ENCODE data around the gene SPDYC. TPM values are rescaled to one million over a fixed set of nuclear protein-coding genes. Genes with fewer than 3 reads are reported as not detected.
A peak's percentile ranks its signal among the peaks of the same experiment; 100 is the strongest.

Gene SPDYC
- total and polyA plus RNA-seq, 2 experiments from 2014 or later = 0.27 TPM; not detected in 1

- H3K4me3 ChIP-seq = no peak overlapping the region
- H3K27ac Mint-ChIP-seq = no peak overlapping the region
- peaks cover 10% of the 10 kb centered on the region for H3K4me1 ChIP-seq (ENCODE audit: insufficient read depth)
- H3K4me2 ChIP-seq = no peak overlapping the region
- H3K9me2 ChIP-seq (ENCODE audit: insufficient read depth) = no peaks in the 10 kb centered on the region
- H4K20me1 ChIP-seq (replicated peaks; ENCODE audit: insufficient read depth) = no peaks in the 10 kb centered on the region
- H3F3A ChIP-seq (replicated peaks; ENCODE audit: low read depth) = peaks cover 3% of the 10 kb centered on the region; the same call in 1 of the 2 replicates
- H2AFZ ChIP-seq = no peak overlapping the region
- peaks cover 23% of the 10 kb centered on the region for H3K36me3 Mint-ChIP-seq (ENCODE audit: low read depth)
- H3K9me3 Mint-ChIP-seq = no peaks in the 10 kb centered on the region
- H3K79me2 ChIP-seq (replicated peaks; ENCODE audit: insufficient read depth) = no peaks in the 10 kb centered on the region
- peaks cover 3% of the 10 kb centered on the region for H3K27me3 Mint-ChIP-seq (ENCODE audit: insufficient read depth, low read depth, poor library complexity)
- ATAC-seq = no peak
- H3K4me3 Mint-ChIP-seq = no peak overlapping the region
- no peak for DNase-seq (ENCODE audit: low spot score)
- H3K4me1 Mint-ChIP-seq = peaks cover 34% of the 10 kb centered on the region
- no peak overlapping the region for H3K27ac ChIP-seq (ENCODE audit: low read depth)
- H3K27me3 ChIP-seq (ENCODE audit: insufficient read depth) = no peaks in the 10 kb centered on the region
- H3K36me3 ChIP-seq (ENCODE audit: insufficient read depth) = no peaks in the 10 kb centered on the region
- TF ChIP-seq POLR2AphosphoS5 (IDR thresholded peaks at IDR 0.05; ENCODE audit: low read depth) = no peak
- no peak for TF ChIP-seq CTCF (conservative IDR thresholded peaks at IDR 0.05; ENCODE audit: low read depth in 2 of 2)
- TF ChIP-seq, protein P1, sequence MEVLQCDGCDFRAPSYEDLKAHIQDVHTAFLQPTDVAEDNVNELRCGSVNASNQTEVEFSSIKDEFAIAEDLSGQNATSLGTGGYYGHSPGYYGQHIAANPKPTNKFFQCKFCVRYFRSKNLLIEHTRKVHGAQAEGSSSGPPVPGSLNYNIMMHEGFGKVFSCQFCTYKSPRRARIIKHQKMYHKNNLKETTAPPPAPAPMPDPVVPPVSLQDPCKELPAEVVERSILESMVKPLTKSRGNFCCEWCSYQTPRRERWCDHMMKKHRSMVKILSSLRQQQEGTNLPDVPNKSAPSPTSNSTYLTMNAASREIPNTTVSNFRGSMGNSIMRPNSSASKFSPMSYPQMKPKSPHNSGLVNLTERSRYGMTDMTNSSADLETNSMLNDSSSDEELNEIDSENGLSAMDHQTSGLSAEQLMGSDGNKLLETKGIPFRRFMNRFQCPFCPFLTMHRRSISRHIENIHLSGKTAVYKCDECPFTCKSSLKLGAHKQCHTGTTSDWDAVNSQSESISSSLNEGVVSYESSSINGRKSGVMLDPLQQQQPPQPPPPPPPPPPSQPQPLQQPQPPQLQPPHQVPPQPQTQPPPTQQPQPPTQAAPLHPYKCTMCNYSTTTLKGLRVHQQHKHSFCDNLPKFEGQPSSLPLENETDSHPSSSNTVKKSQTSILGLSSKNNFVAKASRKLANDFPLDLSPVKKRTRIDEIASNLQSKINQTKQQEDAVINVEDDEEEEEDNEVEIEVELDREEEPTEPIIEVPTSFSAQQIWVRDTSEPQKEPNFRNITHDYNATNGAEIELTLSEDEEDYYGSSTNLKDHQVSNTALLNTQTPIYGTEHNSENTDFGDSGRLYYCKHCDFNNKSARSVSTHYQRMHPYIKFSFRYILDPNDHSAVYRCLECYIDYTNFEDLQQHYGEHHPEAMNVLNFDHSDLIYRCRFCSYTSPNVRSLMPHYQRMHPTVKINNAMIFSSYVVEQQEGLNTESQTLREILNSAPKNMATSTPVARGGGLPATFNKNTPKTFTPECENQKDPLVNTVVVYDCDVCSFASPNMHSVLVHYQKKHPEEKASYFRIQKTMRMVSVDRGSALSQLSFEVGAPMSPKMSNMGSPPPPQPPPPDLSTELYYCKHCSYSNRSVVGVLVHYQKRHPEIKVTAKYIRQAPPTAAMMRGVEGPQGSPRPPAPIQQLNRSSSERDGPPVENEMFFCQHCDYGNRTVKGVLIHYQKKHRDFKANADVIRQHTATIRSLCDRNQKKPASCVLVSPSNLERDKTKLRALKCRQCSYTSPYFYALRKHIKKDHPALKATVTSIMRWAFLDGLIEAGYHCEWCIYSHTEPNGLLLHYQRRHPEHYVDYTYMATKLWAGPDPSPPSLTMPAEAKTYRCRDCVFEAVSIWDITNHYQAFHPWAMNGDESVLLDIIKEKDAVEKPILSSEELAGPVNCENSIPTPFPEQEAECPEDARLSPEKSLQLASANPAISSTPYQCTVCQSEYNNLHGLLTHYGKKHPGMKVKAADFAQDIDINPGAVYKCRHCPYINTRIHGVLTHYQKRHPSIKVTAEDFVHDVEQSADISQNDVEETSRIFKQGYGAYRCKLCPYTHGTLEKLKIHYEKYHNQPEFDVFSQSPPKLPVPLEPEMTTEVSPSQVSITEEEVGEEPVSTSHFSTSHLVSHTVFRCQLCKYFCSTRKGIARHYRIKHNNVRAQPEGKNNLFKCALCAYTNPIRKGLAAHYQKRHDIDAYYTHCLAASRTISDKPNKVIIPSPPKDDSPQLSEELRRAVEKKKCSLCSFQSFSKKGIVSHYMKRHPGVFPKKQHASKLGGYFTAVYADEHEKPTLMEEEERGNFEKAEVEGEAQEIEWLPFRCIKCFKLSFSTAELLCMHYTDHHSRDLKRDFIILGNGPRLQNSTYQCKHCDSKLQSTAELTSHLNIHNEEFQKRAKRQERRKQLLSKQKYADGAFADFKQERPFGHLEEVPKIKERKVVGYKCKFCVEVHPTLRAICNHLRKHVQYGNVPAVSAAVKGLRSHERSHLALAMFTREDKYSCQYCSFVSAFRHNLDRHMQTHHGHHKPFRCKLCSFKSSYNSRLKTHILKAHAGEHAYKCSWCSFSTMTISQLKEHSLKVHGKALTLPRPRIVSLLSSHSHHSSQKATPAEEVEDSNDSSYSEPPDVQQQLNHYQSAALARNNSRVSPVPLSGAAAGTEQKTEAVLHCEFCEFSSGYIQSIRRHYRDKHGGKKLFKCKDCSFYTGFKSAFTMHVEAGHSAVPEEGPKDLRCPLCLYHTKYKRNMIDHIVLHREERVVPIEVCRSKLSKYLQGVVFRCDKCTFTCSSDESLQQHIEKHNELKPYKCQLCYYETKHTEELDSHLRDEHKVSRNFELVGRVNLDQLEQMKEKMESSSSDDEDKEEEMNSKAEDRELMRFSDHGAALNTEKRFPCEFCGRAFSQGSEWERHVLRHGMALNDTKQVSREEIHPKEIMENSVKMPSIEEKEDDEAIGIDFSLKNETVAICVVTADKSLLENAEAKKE (CRISPR knock-in tag; IDR thresholded peaks at IDR 0.05) = no peak
- TF ChIP-seq, protein P2, sequence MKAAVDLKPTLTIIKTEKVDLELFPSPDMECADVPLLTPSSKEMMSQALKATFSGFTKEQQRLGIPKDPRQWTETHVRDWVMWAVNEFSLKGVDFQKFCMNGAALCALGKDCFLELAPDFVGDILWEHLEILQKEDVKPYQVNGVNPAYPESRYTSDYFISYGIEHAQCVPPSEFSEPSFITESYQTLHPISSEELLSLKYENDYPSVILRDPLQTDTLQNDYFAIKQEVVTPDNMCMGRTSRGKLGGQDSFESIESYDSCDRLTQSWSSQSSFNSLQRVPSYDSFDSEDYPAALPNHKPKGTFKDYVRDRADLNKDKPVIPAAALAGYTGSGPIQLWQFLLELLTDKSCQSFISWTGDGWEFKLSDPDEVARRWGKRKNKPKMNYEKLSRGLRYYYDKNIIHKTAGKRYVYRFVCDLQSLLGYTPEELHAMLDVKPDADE (IDR thresholded peaks at IDR 0.05) = no peak
- no peak for TF ChIP-seq EZH2 (IDR thresholded peaks at IDR 0.05; ENCODE audit: low read depth, unreplicated experiment)
- no peak for TF ChIP-seq ZNF331 (CRISPR knock-in tag; IDR thresholded peaks at IDR 0.05; ENCODE audit: low read depth)
- no peak for TF ChIP-seq CREB1 (CRISPR knock-in tag; IDR thresholded peaks at IDR 0.05; ENCODE audit: low read depth)
These were observed 51.0 kb downstream of the SPDYC start for GRCh38 chr11:65221026-65221425.

Small RNA genes lying within 50 kb of the gene (microRNA-seq; reads per million reads assigned to microRNA genes)
- not detected for gene MIR6751

Small RNA genes lying within 50 kb of the gene (small RNA-seq; reads per million reads assigned to genes)
- gene HIGD1AP10 (ENCODE audit: low replicate concordance) = not detected
- gene PDCL2P2 (ENCODE audit: low replicate concordance) = not detected
- 24.0 reads per million, percentile 98 among the genes with 10 or more reads in this experiment for gene RNU2-23P (ENCODE audit: low replicate concordance)

Other genes starting within 250 kb of the SPDYC start
- gene PPP2R5B, start 245.5 kb upstream of the SPDYC start, total RNA-seq (2014; rRNA removed; shearing (Covaris generic)) = 3.3 and 5.8 TPM in 2 replicates
- 2.6 and 2.8 TPM in 2 replicates for gene PPP2R5B, start 245.5 kb upstream of the SPDYC start, polyA plus RNA-seq (2016; fragmentation: Nextera tagmentation; extraction: Ambion mirVana)
- gene GPHA2, start 234.3 kb upstream of the SPDYC start, total RNA-seq (2014; rRNA removed; shearing (Covaris generic)) = 0.83 TPM in 1 of 2 replicates, not detected in the other
- 1.8 and 3.6 TPM in 2 replicates for gene GPHA2, start 234.3 kb upstream of the SPDYC start, polyA plus RNA-seq (2016; fragmentation: Nextera tagmentation; extraction: Ambion mirVana)
- not detected in 2 replicates for gene MAJIN, start 198.1 kb upstream of the SPDYC start, total RNA-seq (2014; rRNA removed; shearing (Covaris generic))
- not detected in 2 replicates for gene MAJIN, start 198.1 kb upstream of the SPDYC start, polyA plus RNA-seq (2016; fragmentation: Nextera tagmentation; extraction: Ambion mirVana)
- gene BATF2, start 173.3 kb upstream of the SPDYC start, total RNA-seq (2014; rRNA removed; shearing (Covaris generic)) = 0.58 and 1.6 TPM in 2 replicates
- 0.53 and 1.2 TPM in 2 replicates for gene BATF2, start 173.3 kb upstream of the SPDYC start, polyA plus RNA-seq (2016; fragmentation: Nextera tagmentation; extraction: Ambion mirVana)
- gene ARL2, start 156.1 kb upstream of the SPDYC start, total RNA-seq (2014; rRNA removed; shearing (Covaris generic)) = 170 and 193 TPM in 2 replicates
- gene ARL2, start 156.1 kb upstream of the SPDYC start, polyA plus RNA-seq (2016; fragmentation: Nextera tagmentation; extraction: Ambion mirVana) = 216 and 236 TPM in 2 replicates
- gene SNX15, start 142.8 kb upstream of the SPDYC start, total RNA-seq (2014; rRNA removed; shearing (Covaris generic)) = 15.6 and 21.4 TPM in 2 replicates
- 13.0 and 13.6 TPM in 2 replicates for gene SNX15, start 142.8 kb upstream of the SPDYC start, polyA plus RNA-seq (2016; fragmentation: Nextera tagmentation; extraction: Ambion mirVana)
- gene SAC3D1, start 129.0 kb upstream of the SPDYC start, total RNA-seq (2014; rRNA removed; shearing (Covaris generic)) = 30.3 and 31.1 TPM in 2 replicates
- gene SAC3D1, start 129.0 kb upstream of the SPDYC start, polyA plus RNA-seq (2016; fragmentation: Nextera tagmentation; extraction: Ambion mirVana) = 21.6 and 21.8 TPM in 2 replicates
- 11.0 and 13.7 TPM in 2 replicates for gene NAALADL1, start 111.7 kb upstream of the SPDYC start, total RNA-seq (2014; rRNA removed; shearing (Covaris generic))
- gene NAALADL1, start 111.7 kb upstream of the SPDYC start, polyA plus RNA-seq (2016; fragmentation: Nextera tagmentation; extraction: Ambion mirVana) = 8.0 and 11.1 TPM in 2 replicates
- gene CDCA5, start 86.2 kb upstream of the SPDYC start, total RNA-seq (2014; rRNA removed; shearing (Covaris generic)) = 63.3 and 70.9 TPM in 2 replicates
- gene CDCA5, start 86.2 kb upstream of the SPDYC start, polyA plus RNA-seq (2016; fragmentation: Nextera tagmentation; extraction: Ambion mirVana) = 53.3 and 64.9 TPM in 2 replicates
- gene ZFPL1, start 86.0 kb upstream of the SPDYC start, total RNA-seq (2014; rRNA removed; shearing (Covaris generic)) = 16.7 and 26.8 TPM in 2 replicates
- 23.5 and 26.3 TPM in 2 replicates for gene ZFPL1, start 86.0 kb upstream of the SPDYC start, polyA plus RNA-seq (2016; fragmentation: Nextera tagmentation; extraction: Ambion mirVana)
- gene VPS51, start 74.0 kb upstream of the SPDYC start, total RNA-seq (2014; rRNA removed; shearing (Covaris generic)) = 435 and 450 TPM in 2 replicates
- 42.2 and 45.3 TPM in 2 replicates for gene VPS51, start 74.0 kb upstream of the SPDYC start, polyA plus RNA-seq (2016; fragmentation: Nextera tagmentation; extraction: Ambion mirVana)
- gene TM7SF2, start 58.4 kb upstream of the SPDYC start, total RNA-seq (2014; rRNA removed; shearing (Covaris generic)) = 70.2 and 82.3 TPM in 2 replicates
- gene TM7SF2, start 58.4 kb upstream of the SPDYC start, polyA plus RNA-seq (2016; fragmentation: Nextera tagmentation; extraction: Ambion mirVana) = 43.5 and 48.7 TPM in 2 replicates
- 17.4 and 18.1 TPM in 2 replicates for gene ZNHIT2, start 52.5 kb upstream of the SPDYC start, total RNA-seq (2014; rRNA removed; shearing (Covaris generic))
- 17.7 and 18.3 TPM in 2 replicates for gene ZNHIT2, start 52.5 kb upstream of the SPDYC start, polyA plus RNA-seq (2016; fragmentation: Nextera tagmentation; extraction: Ambion mirVana)
- gene FAU, start 48.1 kb upstream of the SPDYC start, total RNA-seq (2014; rRNA removed; shearing (Covaris generic)) = 262 and 329 TPM in 2 replicates
- 1,177 and 1,316 TPM in 2 replicates for gene FAU, start 48.1 kb upstream of the SPDYC start, polyA plus RNA-seq (2016; fragmentation: Nextera tagmentation; extraction: Ambion mirVana)
- gene MRPL49, start 47.9 kb upstream of the SPDYC start, total RNA-seq (2014; rRNA removed; shearing (Covaris generic)) = 61.9 and 64.9 TPM in 2 replicates
- 27.7 and 28.4 TPM in 2 replicates for gene MRPL49, start 47.9 kb upstream of the SPDYC start, polyA plus RNA-seq (2016; fragmentation: Nextera tagmentation; extraction: Ambion mirVana)
- 28.3 and 28.7 TPM in 2 replicates for gene SYVN1, start 35.7 kb upstream of the SPDYC start, total RNA-seq (2014; rRNA removed; shearing (Covaris generic))
- 13.8 and 14.0 TPM in 2 replicates for gene SYVN1, start 35.7 kb upstream of the SPDYC start, polyA plus RNA-seq (2016; fragmentation: Nextera tagmentation; extraction: Ambion mirVana)
- gene CAPN1, start 11.7 kb downstream of the SPDYC start, total RNA-seq (2014; rRNA removed; shearing (Covaris generic)) = 271 and 277 TPM in 2 replicates
- gene CAPN1, start 11.7 kb downstream of the SPDYC start, polyA plus RNA-seq (2016; fragmentation: Nextera tagmentation; extraction: Ambion mirVana) = 63.0 and 67.3 TPM in 2 replicates
- 25.9 and 30.4 TPM in 2 replicates for gene POLA2, start 91.7 kb downstream of the SPDYC start, total RNA-seq (2014; rRNA removed; shearing (Covaris generic))
- gene POLA2, start 91.7 kb downstream of the SPDYC start, polyA plus RNA-seq (2016; fragmentation: Nextera tagmentation; extraction: Ambion mirVana) = 17.4 and 22.5 TPM in 2 replicates
- gene CDC42EP2, start 144.6 kb downstream of the SPDYC start, total RNA-seq (2014; rRNA removed; shearing (Covaris generic)) = 17.7 and 19.0 TPM in 2 replicates
- gene CDC42EP2, start 144.6 kb downstream of the SPDYC start, polyA plus RNA-seq (2016; fragmentation: Nextera tagmentation; extraction: Ambion mirVana) = 16.1 and 18.2 TPM in 2 replicates
- gene DPF2, start 163.6 kb downstream of the SPDYC start, total RNA-seq (2014; rRNA removed; shearing (Covaris generic)) = 54.1 and 59.0 TPM in 2 replicates
- 64.3 and 66.4 TPM in 2 replicates for gene DPF2, start 163.6 kb downstream of the SPDYC start, polyA plus RNA-seq (2016; fragmentation: Nextera tagmentation; extraction: Ambion mirVana)
- 3.0 and 3.5 TPM in 2 replicates for gene TIGD3, start 184.5 kb downstream of the SPDYC start, total RNA-seq (2014; rRNA removed; shearing (Covaris generic))
- gene TIGD3, start 184.5 kb downstream of the SPDYC start, polyA plus RNA-seq (2016; fragmentation: Nextera tagmentation; extraction: Ambion mirVana) = 1.2 and 1.5 TPM in 2 replicates
- 0.10 and 0.35 TPM in 2 replicates for gene SLC25A45, start 212.4 kb downstream of the SPDYC start, total RNA-seq (2014; rRNA removed; shearing (Covaris generic))
- 0.74 and 0.89 TPM in 2 replicates for gene SLC25A45, start 212.4 kb downstream of the SPDYC start, polyA plus RNA-seq (2016; fragmentation: Nextera tagmentation; extraction: Ambion mirVana)
- 35.4 and 41.4 TPM in 2 replicates for gene FRMD8, start 216.4 kb downstream of the SPDYC start, total RNA-seq (2014; rRNA removed; shearing (Covaris generic))
- gene FRMD8, start 216.4 kb downstream of the SPDYC start, polyA plus RNA-seq (2016; fragmentation: Nextera tagmentation; extraction: Ambion mirVana) = 6.2 and 7.0 TPM in 2 replicates